ENCODE measurements around the gene DHRSX. TPM values are rescaled to one million over a fixed set of nuclear protein-coding genes. Genes with fewer than 3 reads are reported as not detected.

DHRSX gene
- total and polyA plus RNA-seq, 2 of the 8 experiments (the other 6 are each of a cell fraction or from before 2014, with no cell fraction given): 35.1 to 43.4 TPM

DNA sequence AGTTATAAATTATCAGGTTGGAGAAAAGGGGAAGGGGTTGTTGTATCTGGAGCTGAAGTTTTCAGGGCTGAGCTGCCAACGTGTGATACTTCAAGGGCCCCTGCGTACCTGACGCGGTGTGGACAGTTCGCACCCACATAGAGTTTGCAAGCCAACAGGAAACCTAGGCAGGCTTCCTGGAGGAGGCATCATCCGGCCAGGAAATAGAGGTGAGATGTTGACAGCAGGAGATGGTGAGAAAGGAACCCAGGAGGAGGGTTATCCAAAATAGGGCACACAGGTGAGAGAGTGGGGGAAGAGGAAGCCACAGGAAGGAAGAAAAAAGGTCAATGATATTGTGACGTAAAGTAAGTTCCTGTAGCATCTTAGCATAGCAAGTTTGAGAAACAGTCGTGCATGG lies 127.2 kb downstream of the DHRSX start (continued):
- TF ChIP-seq, protein P1, sequence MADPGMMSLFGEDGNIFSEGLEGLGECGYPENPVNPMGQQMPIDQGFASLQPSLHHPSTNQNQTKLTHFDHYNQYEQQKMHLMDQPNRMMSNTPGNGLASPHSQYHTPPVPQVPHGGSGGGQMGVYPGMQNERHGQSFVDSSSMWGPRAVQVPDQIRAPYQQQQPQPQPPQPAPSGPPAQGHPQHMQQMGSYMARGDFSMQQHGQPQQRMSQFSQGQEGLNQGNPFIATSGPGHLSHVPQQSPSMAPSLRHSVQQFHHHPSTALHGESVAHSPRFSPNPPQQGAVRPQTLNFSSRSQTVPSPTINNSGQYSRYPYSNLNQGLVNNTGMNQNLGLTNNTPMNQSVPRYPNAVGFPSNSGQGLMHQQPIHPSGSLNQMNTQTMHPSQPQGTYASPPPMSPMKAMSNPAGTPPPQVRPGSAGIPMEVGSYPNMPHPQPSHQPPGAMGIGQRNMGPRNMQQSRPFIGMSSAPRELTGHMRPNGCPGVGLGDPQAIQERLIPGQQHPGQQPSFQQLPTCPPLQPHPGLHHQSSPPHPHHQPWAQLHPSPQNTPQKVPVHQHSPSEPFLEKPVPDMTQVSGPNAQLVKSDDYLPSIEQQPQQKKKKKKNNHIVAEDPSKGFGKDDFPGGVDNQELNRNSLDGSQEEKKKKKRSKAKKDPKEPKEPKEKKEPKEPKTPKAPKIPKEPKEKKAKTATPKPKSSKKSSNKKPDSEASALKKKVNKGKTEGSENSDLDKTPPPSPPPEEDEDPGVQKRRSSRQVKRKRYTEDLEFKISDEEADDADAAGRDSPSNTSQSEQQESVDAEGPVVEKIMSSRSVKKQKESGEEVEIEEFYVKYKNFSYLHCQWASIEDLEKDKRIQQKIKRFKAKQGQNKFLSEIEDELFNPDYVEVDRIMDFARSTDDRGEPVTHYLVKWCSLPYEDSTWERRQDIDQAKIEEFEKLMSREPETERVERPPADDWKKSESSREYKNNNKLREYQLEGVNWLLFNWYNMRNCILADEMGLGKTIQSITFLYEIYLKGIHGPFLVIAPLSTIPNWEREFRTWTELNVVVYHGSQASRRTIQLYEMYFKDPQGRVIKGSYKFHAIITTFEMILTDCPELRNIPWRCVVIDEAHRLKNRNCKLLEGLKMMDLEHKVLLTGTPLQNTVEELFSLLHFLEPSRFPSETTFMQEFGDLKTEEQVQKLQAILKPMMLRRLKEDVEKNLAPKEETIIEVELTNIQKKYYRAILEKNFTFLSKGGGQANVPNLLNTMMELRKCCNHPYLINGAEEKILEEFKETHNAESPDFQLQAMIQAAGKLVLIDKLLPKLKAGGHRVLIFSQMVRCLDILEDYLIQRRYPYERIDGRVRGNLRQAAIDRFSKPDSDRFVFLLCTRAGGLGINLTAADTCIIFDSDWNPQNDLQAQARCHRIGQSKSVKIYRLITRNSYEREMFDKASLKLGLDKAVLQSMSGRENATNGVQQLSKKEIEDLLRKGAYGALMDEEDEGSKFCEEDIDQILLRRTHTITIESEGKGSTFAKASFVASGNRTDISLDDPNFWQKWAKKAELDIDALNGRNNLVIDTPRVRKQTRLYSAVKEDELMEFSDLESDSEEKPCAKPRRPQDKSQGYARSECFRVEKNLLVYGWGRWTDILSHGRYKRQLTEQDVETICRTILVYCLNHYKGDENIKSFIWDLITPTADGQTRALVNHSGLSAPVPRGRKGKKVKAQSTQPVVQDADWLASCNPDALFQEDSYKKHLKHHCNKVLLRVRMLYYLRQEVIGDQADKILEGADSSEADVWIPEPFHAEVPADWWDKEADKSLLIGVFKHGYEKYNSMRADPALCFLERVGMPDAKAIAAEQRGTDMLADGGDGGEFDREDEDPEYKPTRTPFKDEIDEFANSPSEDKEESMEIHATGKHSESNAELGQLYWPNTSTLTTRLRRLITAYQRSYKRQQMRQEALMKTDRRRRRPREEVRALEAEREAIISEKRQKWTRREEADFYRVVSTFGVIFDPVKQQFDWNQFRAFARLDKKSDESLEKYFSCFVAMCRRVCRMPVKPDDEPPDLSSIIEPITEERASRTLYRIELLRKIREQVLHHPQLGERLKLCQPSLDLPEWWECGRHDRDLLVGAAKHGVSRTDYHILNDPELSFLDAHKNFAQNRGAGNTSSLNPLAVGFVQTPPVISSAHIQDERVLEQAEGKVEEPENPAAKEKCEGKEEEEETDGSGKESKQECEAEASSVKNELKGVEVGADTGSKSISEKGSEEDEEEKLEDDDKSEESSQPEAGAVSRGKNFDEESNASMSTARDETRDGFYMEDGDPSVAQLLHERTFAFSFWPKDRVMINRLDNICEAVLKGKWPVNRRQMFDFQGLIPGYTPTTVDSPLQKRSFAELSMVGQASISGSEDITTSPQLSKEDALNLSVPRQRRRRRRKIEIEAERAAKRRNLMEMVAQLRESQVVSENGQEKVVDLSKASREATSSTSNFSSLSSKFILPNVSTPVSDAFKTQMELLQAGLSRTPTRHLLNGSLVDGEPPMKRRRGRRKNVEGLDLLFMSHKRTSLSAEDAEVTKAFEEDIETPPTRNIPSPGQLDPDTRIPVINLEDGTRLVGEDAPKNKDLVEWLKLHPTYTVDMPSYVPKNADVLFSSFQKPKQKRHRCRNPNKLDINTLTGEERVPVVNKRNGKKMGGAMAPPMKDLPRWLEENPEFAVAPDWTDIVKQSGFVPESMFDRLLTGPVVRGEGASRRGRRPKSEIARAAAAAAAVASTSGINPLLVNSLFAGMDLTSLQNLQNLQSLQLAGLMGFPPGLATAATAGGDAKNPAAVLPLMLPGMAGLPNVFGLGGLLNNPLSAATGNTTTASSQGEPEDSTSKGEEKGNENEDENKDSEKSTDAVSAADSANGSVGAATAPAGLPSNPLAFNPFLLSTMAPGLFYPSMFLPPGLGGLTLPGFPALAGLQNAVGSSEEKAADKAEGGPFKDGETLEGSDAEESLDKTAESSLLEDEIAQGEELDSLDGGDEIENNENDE (IDR thresholded peaks at IDR 0.05; ENCODE audit: insufficient replicate concordance, low read length): no peak
- TF ChIP-seq TBP (IDR thresholded peaks at IDR 0.05; ENCODE audit: low read depth, low read length) (no peak), CBX5 (IDR thresholded peaks at IDR 0.05; ENCODE audit: low read depth, low read length) (no peak)
